HL-60 (cell line): ENCODE measurements around the gene TRIM50.

ENCODE experiments used
- CTCF ChIP-seq: IDR thresholded peaks from one replicate; pipeline ENCODE4 v1.5.1; 2011; ENCODE audit warnings: low read length, control low read depth, inconsistent platforms; ENCODE audit not compliant: insufficient read depth
- GABPA ChIP-seq: IDR thresholded peaks from 2 replicates; pipeline ENCODE4 v1.6.1; 2012; ENCODE audit warnings: low read depth
- POLR2AphosphoS5 ChIP-seq: IDR thresholded peaks from 2 replicates; pipeline ENCODE4 v1.6.1; 2012; ENCODE audit warnings: low read depth
- REST ChIP-seq: IDR thresholded peaks from 2 replicates; pipeline ENCODE4 v1.6.1; 2012; ENCODE audit warnings: low read depth; ENCODE audit not compliant: insufficient replicate concordance

- TF ChIP-seq POLR2AphosphoS5 (no peak), CTCF (no peak), REST (no peak), GABPA (no peak)
Measured at GRCh38 chr7:73343671-73344380, 15.9 kb upstream of the TRIM50 start.
